ENCODE measurements around the gene DHX32. TPM values are rescaled to one million over a fixed set of nuclear protein-coding genes. Genes with fewer than 3 reads are reported as not detected.
A peak's percentile ranks its signal among the peaks of the same experiment; 100 is the strongest.

The DHX32 gene
- total RNA-seq, 4 donors from 2014 or later = 40.0 to 53.2 (median 44.5) TPM

GRCh38 chr10:125827133-125827532, 54.0 kb downstream of the DHX32 start:
- Histone ChIP-seq H3K27ac (no peak overlapping the region), H3K4me3 (no peak overlapping the region), H3K4me1 (peaks cover 23% of the 10 kb centered on the region), H3K9me3 (no peaks in the 10 kb centered on the region), H3K27me3 (no peaks in the 10 kb centered on the region), H3K36me3 (peaks cover 44% of the 10 kb centered on the region)
- WGBS = 91% methylated on average over 2 of the region's 2 CpGs
- TF ChIP-seq POLR2AphosphoS5 (IDR thresholded peaks at IDR 0.05) = no peak
- TF ChIP-seq, protein P1, sequence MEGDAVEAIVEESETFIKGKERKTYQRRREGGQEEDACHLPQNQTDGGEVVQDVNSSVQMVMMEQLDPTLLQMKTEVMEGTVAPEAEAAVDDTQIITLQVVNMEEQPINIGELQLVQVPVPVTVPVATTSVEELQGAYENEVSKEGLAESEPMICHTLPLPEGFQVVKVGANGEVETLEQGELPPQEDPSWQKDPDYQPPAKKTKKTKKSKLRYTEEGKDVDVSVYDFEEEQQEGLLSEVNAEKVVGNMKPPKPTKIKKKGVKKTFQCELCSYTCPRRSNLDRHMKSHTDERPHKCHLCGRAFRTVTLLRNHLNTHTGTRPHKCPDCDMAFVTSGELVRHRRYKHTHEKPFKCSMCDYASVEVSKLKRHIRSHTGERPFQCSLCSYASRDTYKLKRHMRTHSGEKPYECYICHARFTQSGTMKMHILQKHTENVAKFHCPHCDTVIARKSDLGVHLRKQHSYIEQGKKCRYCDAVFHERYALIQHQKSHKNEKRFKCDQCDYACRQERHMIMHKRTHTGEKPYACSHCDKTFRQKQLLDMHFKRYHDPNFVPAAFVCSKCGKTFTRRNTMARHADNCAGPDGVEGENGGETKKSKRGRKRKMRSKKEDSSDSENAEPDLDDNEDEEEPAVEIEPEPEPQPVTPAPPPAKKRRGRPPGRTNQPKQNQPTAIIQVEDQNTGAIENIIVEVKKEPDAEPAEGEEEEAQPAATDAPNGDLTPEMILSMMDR (IDR thresholded peaks at IDR 0.05) = no peak
- no peak for TF ChIP-seq EP300 (IDR thresholded peaks at IDR 0.05)
- no peak for DNase-seq (ENCODE audit: low spot score in 2 of 2)

DNA sequence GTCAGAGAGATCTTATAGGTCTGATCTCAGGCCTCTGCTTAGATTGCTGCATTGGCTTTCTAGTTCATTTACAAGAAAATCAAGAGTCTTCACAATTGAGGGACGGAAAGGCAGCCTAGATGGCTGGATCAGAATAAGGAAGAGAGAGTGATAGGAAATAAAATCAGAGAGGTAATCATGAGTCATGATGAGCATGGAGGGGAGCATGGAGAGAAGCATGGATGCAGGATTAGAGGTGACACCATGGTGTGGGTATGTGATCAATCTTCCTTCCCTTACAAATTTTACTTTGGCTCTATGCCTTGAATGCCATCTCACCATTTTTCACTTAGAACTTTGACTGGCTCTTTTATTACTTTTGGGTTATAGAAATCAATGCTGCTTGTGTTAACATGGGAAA, 56.4 kb downstream of the DHX32 start:
- peaks cover 20% of the 10 kb centered on the region for H3K36me3 ChIP-seq
- 88% methylated on average over 1 of the region's 1 CpG for WGBS
- H3K9me3 ChIP-seq = no peaks in the 10 kb centered on the region
- H3K4me3 ChIP-seq = peak overlapping the region; percentile 76
- peaks cover 37% of the 10 kb centered on the region for H3K4me1 ChIP-seq
- H3K27me3 ChIP-seq = no peaks in the 10 kb centered on the region
- no peak for DNase-seq (ENCODE audit: low spot score in 2 of 2)
- H3K27ac ChIP-seq = no peak overlapping the region
- TF ChIP-seq, protein P1 (IDR thresholded peaks at IDR 0.05) = no peak
- TF ChIP-seq POLR2AphosphoS5 (IDR thresholded peaks at IDR 0.05) (no peak), POLR2A (IDR thresholded peaks at IDR 0.05) (no peak), EP300 (IDR thresholded peaks at IDR 0.05) (no peak)

GRCh38 chr10:125823663-125824251, 57.3 kb downstream of the DHX32 start:
- TF ChIP-seq, protein P1 (IDR thresholded peaks at IDR 0.05) = no peak
- no peak for TF ChIP-seq POLR2A (IDR thresholded peaks at IDR 0.05)
- no peak for TF ChIP-seq EP300 (IDR thresholded peaks at IDR 0.05)
- no peak for TF ChIP-seq POLR2AphosphoS5 (IDR thresholded peaks at IDR 0.05)
- DNase-seq (ENCODE audit: low spot score in 2 of 2) = no peak
- under 1% methylated on average over 20 of the region's 20 CpGs for WGBS

GRCh38 chr10:125822878-125823662, 58.0 kb downstream of the DHX32 start, which contains the start of the genes BCCIP and UROS:
Gene BCCIP, plus strand, starts transcription at chr10:125823546. Its CDS starts 12 bp downstream, at chr10:125823558.
Gene UROS, minus strand, starts transcription at chr10:125823258. Its CDS starts 6,759 bp downstream, at chr10:125816499.
- Histone ChIP-seq H3K27me3 (no peaks in the 10 kb centered on the region), H3K4me1 (peaks cover 37% of the 10 kb centered on the region), H3K27ac (peak within 1 kb of the TSS; percentile 88), H3K4me3 (peak within 1 kb of the TSS; percentile 76), H3K36me3 (peaks cover 3% of the 10 kb centered on the region), H3K9me3 (no peaks in the 10 kb centered on the region)
- TF ChIP-seq POLR2AphosphoS5 (IDR thresholded peaks at IDR 0.05) (peak; percentile 57 to 98 (median 58)), POLR2A (IDR thresholded peaks at IDR 0.05) (peak; percentile 7 to 55)
- TF ChIP-seq, protein P1 (IDR thresholded peaks at IDR 0.05) = no peak
- peak; percentile 94 to 96 for DNase-seq (ENCODE audit: low spot score in 2 of 2)
- under 1% methylated on average over 45 of the region's 74 CpGs for WGBS

More at GRCh38 chr10:125823663-125824251, 57.3 kb downstream of the DHX32 start:
- Histone ChIP-seq H3K27ac (peak overlapping the region; percentile 88), H3K4me3 (peak overlapping the region; percentile 76), H3K36me3 (peaks cover 10% of the 10 kb centered on the region), H3K9me3 (no peaks in the 10 kb centered on the region), H3K27me3 (no peaks in the 10 kb centered on the region), H3K4me1 (peaks cover 37% of the 10 kb centered on the region)

DNA sequence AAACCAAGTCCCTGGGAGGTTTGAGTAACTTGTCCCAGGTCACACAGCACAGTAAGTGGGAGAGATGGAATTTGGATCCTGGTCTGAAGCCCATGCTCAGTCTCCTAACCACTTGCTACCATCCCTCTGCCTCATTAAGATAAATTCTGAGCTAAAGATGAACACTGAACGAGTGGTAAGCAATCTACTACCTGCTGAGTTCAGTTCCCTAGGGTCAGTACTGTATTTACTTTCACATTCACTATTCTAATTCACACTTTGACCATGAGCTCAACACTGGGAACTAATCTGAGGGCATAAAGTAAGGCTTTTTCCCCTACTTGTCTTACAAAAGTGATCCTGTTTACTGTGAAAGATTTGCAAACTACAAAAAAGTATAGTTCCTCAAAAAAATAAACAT, 60.4 kb downstream of the DHX32 start:
- 43% methylated on average over 1 of the region's 1 CpG for WGBS
- DNase-seq (ENCODE audit: low spot score in 2 of 2) = no peak
- H3K9me3 ChIP-seq = no peaks in the 10 kb centered on the region
- H3K27ac ChIP-seq = no peak overlapping the region
- no peaks in the 10 kb centered on the region for H3K27me3 ChIP-seq
- H3K36me3 ChIP-seq = peaks cover 3% of the 10 kb centered on the region
- H3K4me3 ChIP-seq = no peak overlapping the region
- H3K4me1 ChIP-seq = peaks cover 37% of the 10 kb centered on the region
- TF ChIP-seq POLR2AphosphoS5 (IDR thresholded peaks at IDR 0.05) (no peak), EP300 (IDR thresholded peaks at IDR 0.05) (no peak), POLR2A (IDR thresholded peaks at IDR 0.05) (no peak)
- TF ChIP-seq, protein P1 (IDR thresholded peaks at IDR 0.05) = no peak

Data from suprapubic skin (tissue), 4 donors.